Mammary epithelial cell (primary cell): ENCODE measurements around the gene C9.

Experiments used
- CTCF ChIP-seq, 2 donors: IDR thresholded peaks in 1 of 2; conservative IDR thresholded peaks in 1 of 2; 2 replicates each; pipeline ENCODE4 v1.5.1; 2011 to 2012; ENCODE audit warnings: inconsistent platforms in 2 of 2, low read length in 2 of 2, mild to moderate bottlenecking in 2 of 2, control low read depth in 1 of 2, low read depth in 1 of 2; ENCODE audit not compliant: insufficient read depth in 1 of 2; ENCODE audit errors: extremely low read depth in 1 of 2
- EZH2 ChIP-seq: IDR thresholded peaks from 2 replicates; pipeline ENCODE4 v1.6.1; 2012; ENCODE audit warnings: low read length, inconsistent platforms, borderline replicate concordance

GRCh38 chr5:39235648-39236047, 128.6 kb downstream of the C9 start:
- TF ChIP-seq CTCF (conservative IDR thresholded peaks at IDR 0.05 in 1 of 2, IDR thresholded peaks at IDR 0.05 in 1 of 2; ENCODE audit: extremely low read depth in 1 of 2, insufficient read depth in 1 of 2, low read depth in 1 of 2, low read length in 2 of 2) (no peak), EZH2 (no peak)
